T-cell (primary cell): ENCODE results near the gene SLC13A5. TPM values are rescaled to one million over a fixed set of nuclear protein-coding genes. Genes with fewer than 3 reads are reported as not detected.

Experiments used
- ATAC-seq, 4 experiments: fragments of 200-7000 bp in 3 of 4; fragments of 150-1000 bp in 1 of 4; cut with Tn5 transposase; replicated peaks in 1 of 4; 1 replicate in 3 of 4; 2 replicates in 1 of 4; pipeline ENCODE4 v1.10.0; 2021; ENCODE audit warnings: moderate library complexity in 3 of 4, mild to moderate bottlenecking in 2 of 4, moderate number of reproducible peaks in 1 of 4
- CTCF ChIA-PET, 2 donors: fragments of 300-600 bp; sonication (Branson Sonifier 250); formaldehyde crosslinking; loops; one replicate each; lab custom pipeline; 2022; ENCODE audit warnings: antibody characterized with exemption in 2 of 2; lab: Charles Lee
- POLR2A ChIA-PET, 2 donors: fragments of 300-600 bp; sonication (Branson Sonifier 250); formaldehyde crosslinking; loops; one replicate each; lab custom pipeline; 2022; ENCODE audit warnings: antibody characterized with exemption in 2 of 2; lab: Charles Lee
- DNase-seq, 35 experiments: peaks; one replicate each; pipeline versions ENCODE4 v3.0.0 to v3.0.0-alpha.2; 2013 to 2023
- H3K27ac ChIP-seq: one replicate; pipeline ENCODE4 v1.5.1; 2013; ENCODE audit warnings: low read length
- H3K27me3 ChIP-seq, 2 experiments: replicated peaks in 1 of 2; 1 replicate in 1 of 2; 2 replicates in 1 of 2; pipeline versions ENCODE4 v1.6.1 to v1.7.0; 2013; ENCODE audit warnings: low read length in 1 of 2, mixed read lengths in 1 of 2; ENCODE audit not compliant: control insufficient read depth in 2 of 2, insufficient read depth in 2 of 2; ENCODE audit errors: extremely low read depth in 1 of 2
- H3K36me3 ChIP-seq, 2 donors: 1 replicate in 1 of 2; 2 replicates in 1 of 2; pipeline versions ENCODE4 v1.6.1 to v1.7.0; 2013; ENCODE audit warnings: low read length in 1 of 2; ENCODE audit not compliant: control insufficient read depth in 2 of 2, insufficient read depth in 1 of 2; ENCODE audit errors: extremely low read depth in 1 of 2
- H3K4me1 ChIP-seq, 2 experiments: 1 replicate in 1 of 2; 2 replicates in 1 of 2; pipeline versions ENCODE4 v1.6.1 to v1.7.0; 2013; ENCODE audit warnings: low read length in 2 of 2, mixed read lengths in 1 of 2; ENCODE audit not compliant: insufficient read depth in 2 of 2, control insufficient read depth in 1 of 2; ENCODE audit errors: extremely low read depth in 1 of 2
- H3K4me3 ChIP-seq, 2 donors: 1 replicate in 1 of 2; 2 replicates in 1 of 2; pipeline versions ENCODE4 v1.5.1 to v1.7.0; 2013; ENCODE audit warnings: mild to moderate bottlenecking in 2 of 2, low read length in 1 of 2, moderate library complexity in 1 of 2; ENCODE audit not compliant: control insufficient read depth in 1 of 2; ENCODE audit errors: extremely low read depth in 1 of 2
- H3K9me3 ChIP-seq: 2 replicates; pipeline ENCODE4 v1.7.0; 2013
- H3K27ac Mint-ChIP-seq, 2 donors: one replicate each; pipeline ENCODE4 v1.8.0; 2020 to 2021; ENCODE audit warnings: mild to moderate bottlenecking in 2 of 2, mixed read lengths in 2 of 2
- H3K27me3 Mint-ChIP-seq, 2 donors: one replicate each; pipeline ENCODE4 v1.8.0; 2021 to 2022; ENCODE audit warnings: mixed read lengths in 2 of 2
- H3K36me3 Mint-ChIP-seq: one replicate; pipeline ENCODE4 v1.8.0; 2021; ENCODE audit warnings: mixed read lengths
- H3K4me1 Mint-ChIP-seq, 3 donors: one replicate each; pipeline ENCODE4 v1.8.0; 2020 to 2022; ENCODE audit warnings: mixed read lengths in 3 of 3, mild to moderate bottlenecking in 1 of 3
- H3K4me3 Mint-ChIP-seq, 3 donors: one replicate each; pipeline ENCODE4 v1.8.0; 2020 to 2022; ENCODE audit warnings: mild to moderate bottlenecking in 3 of 3, mixed read lengths in 3 of 3, moderate library complexity in 3 of 3
- H3K9me3 Mint-ChIP-seq, 3 donors: one replicate each; pipeline ENCODE4 v1.8.0; 2020 to 2022; ENCODE audit warnings: mixed read lengths in 3 of 3
- WGBS: methylation state at CpG from one replicate; pipeline ENCODE4 v1.1.5; 2013; ENCODE audit warnings: missing lambda C conversion rate; ENCODE audit not compliant: insufficient coverage; 5-methylcytosine and 5-hydroxymethylcytosine counted together
- total RNA-seq, 35 experiments: library from RNA in 6 of 35; stranded (reverse) in 6 of 35; fragments of 120-200 nt in 1 of 35; gene quantifications; one replicate each; pipeline versions ENCODE4 v1.2.1 to v1.2.4 and lab custom pipeline; 2013 to 2026

Gene SLC13A5
- total RNA-seq, 5 donors from 2014 or later (not counting 1 experiment from before 2014, with no cell fraction given), result 0.13 TPM; not detected in 3

DNA sequence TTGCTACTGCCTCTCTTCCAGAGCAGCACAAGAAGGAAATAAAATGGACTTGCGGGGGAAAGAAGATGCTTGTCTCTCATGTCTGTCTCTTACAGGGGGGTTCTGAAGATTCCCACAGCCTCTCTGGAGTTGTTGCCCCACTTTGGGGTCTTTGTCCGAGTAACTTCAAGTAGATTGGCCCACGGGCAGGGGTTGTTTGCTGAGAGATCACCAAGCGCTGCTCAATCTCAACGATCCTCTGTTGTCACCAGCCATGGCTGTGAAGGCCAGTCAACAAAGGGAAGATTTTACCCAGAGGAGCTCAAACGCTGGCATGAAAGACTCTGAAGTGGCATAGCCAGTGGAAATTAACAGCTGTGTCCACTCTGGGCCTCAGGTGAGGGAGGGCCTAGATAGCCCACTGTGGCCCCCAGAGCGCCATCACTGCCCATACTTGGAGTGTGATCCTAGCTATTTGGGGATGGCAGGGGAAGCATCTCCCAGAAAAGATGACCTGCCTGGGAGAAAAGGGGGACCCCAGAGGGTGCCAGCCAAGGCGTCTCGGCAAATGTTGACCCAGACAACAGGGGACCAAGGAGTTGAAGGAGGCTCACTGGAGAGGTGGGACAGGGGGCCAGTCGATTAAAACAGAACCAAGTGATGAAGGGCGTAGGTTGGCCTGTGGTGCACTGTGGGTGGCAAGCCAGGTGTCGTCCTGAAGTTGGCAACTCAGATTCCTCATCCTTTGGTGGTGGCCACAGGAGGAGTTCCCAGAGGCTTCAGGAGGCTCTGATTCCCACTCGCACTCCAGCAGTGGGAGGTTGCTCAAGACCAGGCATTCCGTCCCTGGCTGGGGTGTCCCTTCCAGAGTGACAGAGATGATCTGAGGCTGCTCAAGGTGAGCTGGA, 28.0 kb downstream of the SLC13A5 start:
- no peaks in the 10 kb centered on the region for H3K9me3 Mint-ChIP-seq
- ChIA-PET CTCF (no interaction called here), POLR2A (no interaction called here)
- Histone ChIP-seq H3K4me1 (no peaks in the 10 kb centered on the region), H3K27ac (no peak overlapping the region), H3K9me3 (no peaks in the 10 kb centered on the region), H3K4me3 (no peak overlapping the region), H3K27me3 (peaks cover 0 to 34% of the 10 kb centered on the region in 2 experiments), H3K36me3 (no peaks in the 10 kb centered on the region)
- H3K27me3 Mint-ChIP-seq, result peaks cover 32 to 52% of the 10 kb centered on the region in 2 donors
- ATAC-seq (no peak), DNase-seq (no peak)
- no peaks in the 10 kb centered on the region for H3K4me1 Mint-ChIP-seq
- 84% methylated on average over 13 of the region's 14 CpGs for WGBS
- no peaks in the 10 kb centered on the region for H3K36me3 Mint-ChIP-seq
- no peak overlapping the region for H3K4me3 Mint-ChIP-seq
- no peak overlapping the region for H3K27ac Mint-ChIP-seq

DNA sequence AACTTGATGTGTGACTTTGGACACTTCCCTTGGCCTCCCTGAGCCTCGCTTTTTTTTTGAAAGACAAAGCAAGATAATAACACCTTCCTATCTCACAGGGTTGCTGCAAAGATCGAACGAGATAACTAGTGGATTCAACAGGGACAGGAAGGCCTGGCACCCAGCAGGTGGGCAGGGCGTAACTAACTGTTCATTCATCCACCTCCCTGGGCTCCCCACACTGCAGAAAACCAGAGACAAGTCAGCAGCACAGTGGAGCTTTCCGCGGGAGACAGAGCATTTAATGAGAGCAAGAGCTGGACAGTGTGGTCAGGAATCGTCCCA, 28.7 kb downstream of the SLC13A5 start:
- Mint-ChIP-seq H3K4me1 (no peaks in the 10 kb centered on the region), H3K36me3 (no peaks in the 10 kb centered on the region), H3K27ac (no peak overlapping the region), H3K27me3 (peaks cover 34 to 53% of the 10 kb centered on the region in 2 donors), H3K9me3 (no peaks in the 10 kb centered on the region), H3K4me3 (no peak overlapping the region)
- ATAC-seq (no peak), DNase-seq (no peak)
- CTCF ChIA-PET, result no interaction called here
- 42% methylated on average over 2 of the region's 7 CpGs for WGBS
- POLR2A ChIA-PET, result no interaction called here
- Histone ChIP-seq H3K9me3 (no peaks in the 10 kb centered on the region), H3K36me3 (no peaks in the 10 kb centered on the region), H3K4me1 (no peaks in the 10 kb centered on the region), H3K4me3 (no peak overlapping the region), H3K27me3 (peaks cover 0 to 36% of the 10 kb centered on the region in 2 experiments), H3K27ac (no peak overlapping the region)

DNA sequence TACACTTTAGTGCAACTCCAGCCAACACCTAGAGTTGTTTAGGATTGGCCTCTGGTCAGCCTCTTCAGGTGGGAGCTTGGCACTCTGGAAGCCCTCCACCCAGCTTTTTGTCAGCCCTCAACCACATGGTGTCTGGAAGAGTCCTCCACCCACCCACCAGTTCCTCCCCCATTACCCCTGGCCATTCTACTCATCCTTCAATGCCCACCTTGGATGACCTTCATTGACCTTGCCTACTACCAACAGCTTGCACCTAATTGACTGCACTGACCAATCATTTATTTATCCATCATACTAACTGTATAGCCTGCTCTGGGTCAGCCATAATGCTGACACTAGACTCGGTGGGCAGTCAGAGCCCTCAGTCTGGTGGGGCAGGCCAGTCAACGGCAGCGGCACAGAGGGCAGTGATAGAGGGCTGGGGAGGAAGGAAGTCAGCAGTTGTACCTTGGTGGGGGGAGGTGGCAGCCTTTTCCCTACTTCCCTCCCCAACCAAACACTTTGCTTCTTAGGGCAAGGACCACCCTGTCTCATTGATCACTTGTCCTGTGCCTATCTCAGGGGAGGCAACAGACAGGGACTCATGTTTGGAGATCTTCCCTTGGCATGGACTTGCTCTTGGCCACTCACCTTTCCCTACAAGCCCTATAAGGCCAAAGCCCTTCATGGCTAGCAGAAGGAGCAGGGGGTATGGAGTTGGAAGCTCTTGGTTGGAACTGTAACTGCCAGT, 29.3 kb downstream of the SLC13A5 start:
- no peak for DNase-seq
- WGBS, result no CpG with 5 or more reads among the region's 3 CpGs
- no peaks in the 10 kb centered on the region for H3K4me1 Mint-ChIP-seq

DNA sequence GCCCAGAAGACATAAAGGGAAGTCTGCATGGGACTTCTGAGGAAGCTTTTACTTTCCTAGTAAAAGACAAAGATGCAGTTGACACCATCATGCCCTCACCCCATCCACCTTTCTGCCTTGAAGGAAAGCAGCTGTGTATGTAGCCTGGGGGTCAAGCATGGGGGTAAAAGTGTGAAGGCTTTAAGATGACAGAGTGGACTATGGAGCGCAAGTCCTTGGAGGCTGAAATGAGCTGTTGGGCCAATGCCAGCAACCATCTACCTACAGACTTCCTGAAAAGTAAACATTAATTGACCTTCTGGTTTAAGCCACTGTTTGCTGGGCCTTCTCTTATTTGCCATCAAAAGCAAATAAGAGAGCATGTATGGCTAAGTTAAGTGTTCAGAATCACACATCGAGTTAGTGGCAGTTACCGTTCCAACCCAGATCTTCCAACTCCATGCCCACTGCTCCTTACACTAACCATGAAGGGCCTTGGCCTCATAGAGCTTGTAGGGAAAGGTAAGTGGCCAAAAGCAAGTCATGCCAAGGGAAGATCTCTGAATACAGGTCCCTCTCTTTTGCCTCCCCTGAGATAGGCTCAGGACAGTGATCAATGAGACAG, 30.0 kb downstream of the SLC13A5 start:
- ChIA-PET CTCF (no interaction called here), POLR2A (no interaction called here)
- Histone ChIP-seq H3K4me3 (no peak overlapping the region), H3K36me3 (no peaks in the 10 kb centered on the region), H3K9me3 (no peaks in the 10 kb centered on the region), H3K27me3 (peaks cover 3 to 46% of the 10 kb centered on the region in 2 experiments), H3K4me1 (no peaks in the 10 kb centered on the region), H3K27ac (no peak overlapping the region)
- Mint-ChIP-seq H3K9me3 (no peaks in the 10 kb centered on the region), H3K4me1 (peaks cover under 1 to 4% (median 2%) of the 10 kb centered on the region in 3 donors), H3K4me3 (no peak overlapping the region), H3K36me3 (no peaks in the 10 kb centered on the region), H3K27ac (no peak overlapping the region), H3K27me3 (peaks cover 39 to 57% of the 10 kb centered on the region in 2 donors)
- no peak for ATAC-seq
- no CpG with 5 or more reads among the region's 3 CpGs for WGBS
- no peak for DNase-seq

More for the DNA sequence above, 29.3 kb downstream of the SLC13A5 start:
- no peak for ATAC-seq
- no peak overlapping the region for H3K27ac ChIP-seq
- H3K27ac Mint-ChIP-seq, result no peak overlapping the region
- no peaks in the 10 kb centered on the region for H3K9me3 Mint-ChIP-seq
- peaks cover 36 to 50% of the 10 kb centered on the region in 2 donors for H3K27me3 Mint-ChIP-seq
- H3K9me3 ChIP-seq, result no peaks in the 10 kb centered on the region
- no peak overlapping the region for H3K4me3 ChIP-seq
- POLR2A ChIA-PET, result no interaction called here
- H3K36me3 ChIP-seq, result no peaks in the 10 kb centered on the region
- no peak overlapping the region for H3K4me3 Mint-ChIP-seq
- H3K4me1 ChIP-seq, result no peaks in the 10 kb centered on the region
- H3K36me3 Mint-ChIP-seq, result no peaks in the 10 kb centered on the region
- H3K27me3 ChIP-seq, result peaks cover under 1 to 40% of the 10 kb centered on the region in 2 experiments
- CTCF ChIA-PET, result no interaction called here

DNA sequence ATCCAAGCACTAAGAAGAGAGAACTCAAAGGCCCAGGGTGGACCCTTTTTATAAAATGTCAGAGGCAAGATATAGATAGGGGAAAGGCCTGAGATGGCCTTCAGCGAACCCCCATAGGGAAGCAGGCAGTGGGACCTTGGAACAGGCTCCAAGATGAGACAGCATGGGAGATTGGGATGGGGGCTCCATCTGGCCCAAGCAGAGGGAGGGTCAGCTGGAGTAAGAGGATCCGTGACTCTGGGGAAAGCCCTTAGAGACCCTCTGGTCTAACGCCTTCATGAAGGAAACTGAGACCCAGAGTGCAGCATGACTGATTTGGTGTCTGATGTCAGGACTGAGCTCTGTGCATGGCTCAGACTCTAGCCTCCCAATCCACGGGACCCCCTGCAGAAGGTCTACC, 30.8 kb downstream of the SLC13A5 start:
- H3K4me3 Mint-ChIP-seq, result no peak overlapping the region
- Histone ChIP-seq H3K27me3 (peaks cover 3 to 54% of the 10 kb centered on the region in 2 experiments), H3K9me3 (no peaks in the 10 kb centered on the region), H3K4me3 (no peak overlapping the region), H3K36me3 (no peaks in the 10 kb centered on the region), H3K4me1 (peaks cover 0 to 8% of the 10 kb centered on the region in 2 experiments), H3K27ac (no peak overlapping the region)
- H3K9me3 Mint-ChIP-seq, result no peaks in the 10 kb centered on the region
- POLR2A ChIA-PET, result no interaction called here
- 72% methylated on average over 2 of the region's 4 CpGs for WGBS
- no peak for ATAC-seq
- CTCF ChIA-PET, result no interaction called here
- H3K4me1 Mint-ChIP-seq, result peaks cover 9 to 11% (median 10%) of the 10 kb centered on the region in 3 donors
- H3K36me3 Mint-ChIP-seq, result no peaks in the 10 kb centered on the region
- H3K27me3 Mint-ChIP-seq, result peaks cover 33 to 57% of the 10 kb centered on the region in 2 donors
- H3K27ac Mint-ChIP-seq, result no peak overlapping the region
- no peak for DNase-seq

DNA sequence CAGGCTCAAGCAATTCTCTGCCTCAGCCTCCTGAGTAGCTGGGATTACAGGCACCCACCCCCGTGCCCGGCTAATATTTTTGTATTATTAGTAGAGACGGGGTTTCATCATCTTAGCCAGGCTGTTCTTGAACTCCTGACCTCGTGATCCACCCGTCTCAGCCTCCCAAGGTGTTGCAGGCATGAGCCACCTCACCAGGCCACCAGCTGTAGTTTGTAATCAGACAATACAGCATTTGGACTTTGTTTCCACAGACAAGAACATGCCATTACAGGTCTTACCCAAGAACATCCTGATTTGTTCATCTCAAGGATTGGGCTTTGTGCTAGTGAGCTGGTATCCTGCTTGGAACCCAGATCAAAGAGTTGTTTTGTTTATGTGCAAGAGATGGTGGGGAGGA, 31.5 kb downstream of the SLC13A5 start:
- WGBS, result 100% methylated on average over 1 of the region's 5 CpGs
- CTCF ChIA-PET, result no interaction called here
- no peak overlapping the region for H3K27ac ChIP-seq
- ATAC-seq (no peak), DNase-seq (no peak)
- H3K4me1 ChIP-seq, result peaks cover 0 to 10% of the 10 kb centered on the region in 2 experiments
- peaks cover 11 to 13% (median 12%) of the 10 kb centered on the region in 3 donors for H3K4me1 Mint-ChIP-seq
- H3K27me3 ChIP-seq, result peaks cover 3 to 61% of the 10 kb centered on the region in 2 experiments
- no peak overlapping the region for H3K4me3 Mint-ChIP-seq
- H3K9me3 ChIP-seq, result no peaks in the 10 kb centered on the region
- H3K36me3 ChIP-seq, result no peaks in the 10 kb centered on the region
- H3K36me3 Mint-ChIP-seq, result no peaks in the 10 kb centered on the region
- peaks cover 30 to 51% of the 10 kb centered on the region in 2 donors for H3K27me3 Mint-ChIP-seq
- H3K9me3 Mint-ChIP-seq, result no peaks in the 10 kb centered on the region
- H3K27ac Mint-ChIP-seq, result no peak overlapping the region
- POLR2A ChIA-PET, result no interaction called here
- no peak overlapping the region for H3K4me3 ChIP-seq
